ENCODE data around the gene MRPS22. TPM values are rescaled to one million over a fixed set of nuclear protein-coding genes. Genes with fewer than 3 reads are reported as not detected.

Gene MRPS22
- polyA plus RNA-seq, 3 donors: 19.2 to 43.2 (median 39.0) TPM

DNA sequence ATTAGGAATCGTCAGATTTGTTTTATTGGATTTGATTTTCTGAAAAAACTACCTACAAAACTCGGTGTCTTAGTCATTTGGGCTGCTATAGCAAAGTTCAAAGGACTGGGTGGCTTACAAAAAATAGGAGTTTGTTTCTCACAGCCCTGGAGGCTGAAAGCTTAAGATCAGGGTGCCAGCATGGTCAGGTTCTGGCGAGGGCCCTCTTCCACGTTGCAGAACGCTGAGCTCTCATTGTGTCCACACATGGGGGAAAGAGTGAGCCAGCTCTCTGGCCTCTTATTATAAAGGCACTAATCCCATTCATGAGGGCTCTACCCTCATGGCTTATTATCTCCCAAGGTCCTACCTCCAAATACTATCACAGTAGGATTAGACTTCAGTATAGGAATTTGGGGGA lies 40.6 kb upstream of the MRPS22 start:
- Histone ChIP-seq H3K4me1 (ENCODE audit: control insufficient read depth in 1 of 2, insufficient read depth in 2 of 2, low read length in 2 of 2) (no peaks in the 10 kb centered on the region), H3K27me3 (ENCODE audit: control insufficient read depth in 2 of 2, insufficient read depth in 2 of 2, low read length in 2 of 2) (no peaks in the 10 kb centered on the region), H2AFZ (ENCODE audit: insufficient read depth, low read depth, low read length, poor library complexity, severe bottlenecking) (no peak overlapping the region), H3K36me3 (replicated peaks in 1 of 2; ENCODE audit: control insufficient read depth in 1 of 2, insufficient read depth in 2 of 2, low read length in 2 of 2) (no peaks in the 10 kb centered on the region), H3K27ac (ENCODE audit: low read depth in 1 of 2, low read length in 2 of 2) (no peak overlapping the region), H3K9ac (ENCODE audit: insufficient read depth, low read length, poor library complexity, severe bottlenecking) (no peak overlapping the region), H3K4me3 (replicated peaks in 1 of 3; ENCODE audit: low read depth in 2 of 3, low read length in 3 of 3) (no peak overlapping the region), H3K4me2 (replicated peaks; ENCODE audit: extremely low read depth, low read length, poor library complexity, severe bottlenecking) (no peak overlapping the region), H3K9me3 (replicated peaks in 1 of 2; ENCODE audit: control insufficient read depth in 1 of 2, insufficient read depth in 1 of 2, low read length in 2 of 2) (no peaks in the 10 kb centered on the region), H4K20me1 (ENCODE audit: insufficient read depth, low read length) (no peaks in the 10 kb centered on the region), H3K79me2 (ENCODE audit: insufficient read depth, low read length) (no peaks in the 10 kb centered on the region)
- Mint-ChIP-seq H3K4me3 (no peak overlapping the region), H3K4me1 (no peaks in the 10 kb centered on the region), H3K9me3 (peaks cover 0 to 1% (median 0%) of the 10 kb centered on the region in 7 donors), H3K27me3 (ENCODE audit: low read depth in 3 of 3) (peaks cover 0 to 3% (median 0%) of the 10 kb centered on the region in 3 donors), H3K36me3 (no peaks in the 10 kb centered on the region), H3K27ac (no peak overlapping the region)
- TF ChIP-seq, protein P1, sequence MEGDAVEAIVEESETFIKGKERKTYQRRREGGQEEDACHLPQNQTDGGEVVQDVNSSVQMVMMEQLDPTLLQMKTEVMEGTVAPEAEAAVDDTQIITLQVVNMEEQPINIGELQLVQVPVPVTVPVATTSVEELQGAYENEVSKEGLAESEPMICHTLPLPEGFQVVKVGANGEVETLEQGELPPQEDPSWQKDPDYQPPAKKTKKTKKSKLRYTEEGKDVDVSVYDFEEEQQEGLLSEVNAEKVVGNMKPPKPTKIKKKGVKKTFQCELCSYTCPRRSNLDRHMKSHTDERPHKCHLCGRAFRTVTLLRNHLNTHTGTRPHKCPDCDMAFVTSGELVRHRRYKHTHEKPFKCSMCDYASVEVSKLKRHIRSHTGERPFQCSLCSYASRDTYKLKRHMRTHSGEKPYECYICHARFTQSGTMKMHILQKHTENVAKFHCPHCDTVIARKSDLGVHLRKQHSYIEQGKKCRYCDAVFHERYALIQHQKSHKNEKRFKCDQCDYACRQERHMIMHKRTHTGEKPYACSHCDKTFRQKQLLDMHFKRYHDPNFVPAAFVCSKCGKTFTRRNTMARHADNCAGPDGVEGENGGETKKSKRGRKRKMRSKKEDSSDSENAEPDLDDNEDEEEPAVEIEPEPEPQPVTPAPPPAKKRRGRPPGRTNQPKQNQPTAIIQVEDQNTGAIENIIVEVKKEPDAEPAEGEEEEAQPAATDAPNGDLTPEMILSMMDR (IDR thresholded peaks at IDR 0.05): no peak
- no peak for DNase-seq
- intact Hi-C loops (cut with micrococcal nuclease): no loop called here
- WGBS (ENCODE audit: insufficient coverage): no CpG with 5 or more reads among the region's 5 CpGs

DNA sequence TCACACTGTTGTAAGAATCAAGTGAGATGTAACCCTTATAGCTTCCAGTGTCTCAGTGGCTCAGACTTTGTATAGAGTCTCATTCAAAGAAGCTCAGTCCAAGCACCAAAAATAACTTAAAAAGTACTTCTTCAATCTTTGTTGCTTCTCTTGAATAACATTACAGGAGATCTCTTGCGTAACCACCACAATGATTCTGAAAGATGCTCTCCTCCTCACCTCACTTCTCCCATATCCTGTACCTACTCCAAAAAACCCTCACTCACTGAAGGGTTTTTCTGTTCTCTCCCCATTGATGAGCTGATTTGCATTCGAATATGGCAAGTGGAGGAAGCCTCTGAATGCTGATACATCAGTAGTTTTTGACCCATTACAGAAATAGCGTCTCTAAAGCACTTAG lies 39.4 kb upstream of the MRPS22 start:
- Mint-ChIP-seq H3K4me1 (no peaks in the 10 kb centered on the region), H3K27ac (no peak overlapping the region), H3K9me3 (peaks cover 0 to 1% (median 0%) of the 10 kb centered on the region in 7 donors), H3K4me3 (no peak overlapping the region), H3K36me3 (no peaks in the 10 kb centered on the region), H3K27me3 (ENCODE audit: low read depth in 3 of 3) (peaks cover 0 to 3% (median 0%) of the 10 kb centered on the region in 3 donors)
- H3K36me3 ChIP-seq (replicated peaks in 1 of 2; ENCODE audit: control insufficient read depth in 1 of 2, insufficient read depth in 2 of 2, low read length in 2 of 2): no peaks in the 10 kb centered on the region
- H3K4me2 ChIP-seq (replicated peaks; ENCODE audit: extremely low read depth, low read length, poor library complexity, severe bottlenecking): no peak overlapping the region
- H3K4me1 ChIP-seq (ENCODE audit: control insufficient read depth in 1 of 2, insufficient read depth in 2 of 2, low read length in 2 of 2): no peaks in the 10 kb centered on the region
- TF ChIP-seq, protein P1 (IDR thresholded peaks at IDR 0.05): no peak
- H3K4me3 ChIP-seq (replicated peaks in 1 of 3; ENCODE audit: low read depth in 2 of 3, low read length in 3 of 3): no peak overlapping the region
- H3K9ac ChIP-seq (ENCODE audit: insufficient read depth, low read length, poor library complexity, severe bottlenecking): no peak overlapping the region
- H3K79me2 ChIP-seq (ENCODE audit: insufficient read depth, low read length): no peaks in the 10 kb centered on the region
- H3K27ac ChIP-seq (ENCODE audit: low read depth in 1 of 2, low read length in 2 of 2): no peak overlapping the region
- WGBS (ENCODE audit: insufficient coverage): 90% methylated on average over 2 of the region's 3 CpGs
- no peaks in the 10 kb centered on the region for H3K27me3 ChIP-seq (ENCODE audit: control insufficient read depth in 2 of 2, insufficient read depth in 2 of 2, low read length in 2 of 2)
- H4K20me1 ChIP-seq (ENCODE audit: insufficient read depth, low read length): no peaks in the 10 kb centered on the region
- no peak overlapping the region for H2AFZ ChIP-seq (ENCODE audit: insufficient read depth, low read depth, low read length, poor library complexity, severe bottlenecking)
- DNase-seq: no peak
- no peaks in the 10 kb centered on the region for H3K9me3 ChIP-seq (replicated peaks in 1 of 2; ENCODE audit: control insufficient read depth in 1 of 2, insufficient read depth in 1 of 2, low read length in 2 of 2)
- intact Hi-C loops (cut with micrococcal nuclease): no loop called here

All from CD14-positive monocyte (primary cell).